H1 (cell line): ENCODE results near the gene DENND4A. TPM values are rescaled to one million over a fixed set of nuclear protein-coding genes. Genes with fewer than 3 reads are reported as not detected.

ENCODE experiments used
- ATF2 ChIP-seq: IDR thresholded peaks from 2 replicates; pipeline ENCODE4 v1.6.1; 2012; ENCODE audit warnings: low read length, inconsistent platforms
- BRCA1 ChIP-seq: IDR thresholded peaks from 2 replicates; pipeline ENCODE4 v1.6.1; 2012; ENCODE audit warnings: low read depth, low read length, improper control_type of control experiment
- CTBP2 ChIP-seq: IDR thresholded peaks from 2 replicates; pipeline ENCODE4 v1.7.0; 2011; ENCODE audit warnings: borderline replicate concordance, mild to moderate bottlenecking, moderate library complexity, mixed read lengths, low read length; ENCODE audit not compliant: insufficient read depth, insufficient read length
- CTCF ChIP-seq, 3 experiments: IDR thresholded peaks; 1 replicate in 2 of 3; 2 replicates in 1 of 3; pipeline versions ENCODE4 v1.5.1 to v1.6.1; 2011; ENCODE audit warnings: low read length in 3 of 3, mild to moderate bottlenecking in 3 of 3, inconsistent platforms in 2 of 3, low read depth in 1 of 3, moderate library complexity in 1 of 3; ENCODE audit not compliant: insufficient read depth in 1 of 3; ENCODE audit errors: control extremely low read depth in 1 of 3
- E2F6 ChIP-seq: IDR thresholded peaks from 2 replicates; pipeline ENCODE4 v1.6.1; 2012; ENCODE audit warnings: inconsistent platforms
- HDAC2 ChIP-seq, 2 experiments: fragments of 300-600 bp in 1 of 2; sonication (generic) in 1 of 2; IDR thresholded peaks; 2 replicates each; pipeline ENCODE4 v1.6.1; 2011 to 2012; ENCODE audit warnings: low read depth in 2 of 2, low read length in 2 of 2, mild to moderate bottlenecking in 2 of 2, moderate library complexity in 2 of 2, borderline replicate concordance in 1 of 2, inconsistent platforms in 1 of 2
- KDM1A ChIP-seq: fragments of 200-600, 300-600 bp; sonication (generic); IDR thresholded peaks from 2 replicates; pipeline ENCODE4 v1.7.1; 2016; ENCODE audit warnings: mild to moderate bottlenecking, low read length, borderline replicate concordance
- MAX ChIP-seq: IDR thresholded peaks from 2 replicates; pipeline ENCODE4 v1.6.1; 2012; ENCODE audit warnings: inconsistent platforms
- POLR2A ChIP-seq, 2 experiments: IDR thresholded peaks; 1 replicate in 1 of 2; 2 replicates in 1 of 2; pipeline ENCODE4 v1.6.1; 2011; ENCODE audit warnings: low read depth in 2 of 2, low read length in 2 of 2, mild to moderate bottlenecking in 2 of 2; ENCODE audit errors: control extremely low read depth in 1 of 2
- POLR2AphosphoS5 ChIP-seq: IDR thresholded peaks from 2 replicates; pipeline ENCODE4 v1.6.1; 2011; ENCODE audit warnings: low read depth, low read length
- RBBP5 ChIP-seq: IDR thresholded peaks from 2 replicates; pipeline ENCODE4 v1.7.1; 2012; ENCODE audit warnings: low read depth, mild to moderate bottlenecking, inconsistent platforms, low read length, moderate library complexity, borderline replicate concordance
- SIN3A ChIP-seq, 2 experiments: IDR thresholded peaks in 1 of 2; conservative IDR thresholded peaks in 1 of 2; 2 replicates each; pipeline ENCODE4 v1.6.1; 2011 to 2012; ENCODE audit warnings: low read length in 2 of 2, improper control_type of control experiment in 1 of 2, low read depth in 1 of 2, mild to moderate bottlenecking in 1 of 2
- SRF ChIP-seq: IDR thresholded peaks from 2 replicates; pipeline ENCODE4 v1.6.1; 2011; ENCODE audit warnings: mild to moderate bottlenecking, low read depth, low read length, moderate library complexity
- TEAD4 ChIP-seq: IDR thresholded peaks from 2 replicates; pipeline ENCODE4 v1.6.1; 2012; ENCODE audit warnings: low read depth, low read length, inconsistent platforms, mixed read lengths
- USF2 ChIP-seq: IDR thresholded peaks from 2 replicates; pipeline ENCODE4 v1.6.1; 2011; ENCODE audit warnings: low read length, improper control_type of control experiment
- ZNF274 ChIP-seq: IDR thresholded peaks from 2 replicates; pipeline ENCODE4 v1.7.0; 2012; ENCODE audit warnings: low read length, borderline replicate concordance; ENCODE audit errors: extremely low read depth
- polyA plus RNA-seq, 7 experiments: library from polyadenylated mRNA; depleted of rRNA in 3 of 7; stranded (reverse) in 5 of 7; unstranded in 2 of 7; fragments of >200 nt in 5 of 7; fragments of 200-250 nt in 2 of 7; gene quantifications; 1 replicate in 5 of 7; 2 replicates in 1 of 7; 4 replicates in 1 of 7; pipeline versions ENCODE4 v1.2.1 to v1.2.3, GENCODE V29; 2011 to 2013; ENCODE audit warnings: missing spikeins in 2 of 7, mixed read lengths in 2 of 7
- total RNA-seq: library from RNA; stranded (reverse); fragmentation: NEBNext Ultra II Directional; extraction: Animal tissue kit (Norgen Biotek cat#: 25700); gene quantifications from 2 replicates; pipeline ENCODE4 v1.2.1, GENCODE V29; 2021

The DENND4A gene
- total and polyA plus RNA-seq, 2 of the 8 experiments (the other 6 are each of a cell fraction or from before 2014, with no cell fraction given), result 1.3 to 4.7 TPM

- no peak for TF ChIP-seq SRF
- TF ChIP-seq HDAC2 (IDR thresholded peaks at IDR 0.05; ENCODE audit: borderline replicate concordance in 1 of 2, low read depth in 2 of 2, low read length in 2 of 2), result no peak
- TF ChIP-seq KDM1A, result no peak
- no peak for TF ChIP-seq ATF2
- peak; percentile 16; the same call in 1 of the 2 replicates for TF ChIP-seq MAX
- 0 out of 2 replicates have a peak, but pooled peaks have one; percentile 77 for TF ChIP-seq RBBP5
- no peak for TF ChIP-seq TEAD4
- TF ChIP-seq E2F6, result no peak
- 0 out of 4 replicates have a peak, but pooled peaks of 1 of the 2 experiments have one; percentile 18 for TF ChIP-seq SIN3A (conservative IDR thresholded peaks at IDR 0.05 in 1 of 2, IDR thresholded peaks at IDR 0.05 in 1 of 2; ENCODE audit: low read depth in 1 of 2, low read length in 2 of 2)
- TF ChIP-seq POLR2AphosphoS5, result peak; percentile 85
- TF ChIP-seq POLR2A (IDR thresholded peaks at IDR 0.05; ENCODE audit: control extremely low read depth in 1 of 2, low read depth in 2 of 2, low read length in 2 of 2), result peak in 1 of 2 experiments; percentile 77; a peak in 2 of 3 replicates
- TF ChIP-seq CTCF (IDR thresholded peaks at IDR 0.05; ENCODE audit: control extremely low read depth in 1 of 3, insufficient read depth in 1 of 3, low read depth in 1 of 3, low read length in 3 of 3), result no peak
- TF ChIP-seq ZNF274, result no peak
- TF ChIP-seq BRCA1, result no peak
- no peak for TF ChIP-seq CTBP2
- no peak for TF ChIP-seq USF2
These were observed at the start of gene DENND4A (continued) for GRCh38 chr15:65792138-65792987.
